Chondrocyte (in vitro differentiated cells): ENCODE measurements around the gene IFT43. TPM values are rescaled to one million over a fixed set of nuclear protein-coding genes. Genes with fewer than 3 reads are reported as not detected.

Source experiments
- DNase-seq: peaks from one replicate; pipeline ENCODE4 v3.0.0; 2021; ENCODE audit warnings: mixed read lengths, low spot score
- H3K27ac Mint-ChIP-seq: one replicate; pipeline ENCODE4 v1.8.0; 2021; ENCODE audit warnings: mild to moderate bottlenecking, moderate library complexity, mixed read lengths; ENCODE audit not compliant: unreplicated experiment
- H3K27me3 Mint-ChIP-seq: 2 replicates; pipeline ENCODE4 v1.8.0; 2021; ENCODE audit warnings: low read depth, mixed read lengths
- H3K36me3 Mint-ChIP-seq: 2 replicates; pipeline ENCODE4 v1.8.0; 2021; ENCODE audit warnings: low read depth, mixed read lengths
- H3K4me1 Mint-ChIP-seq: 2 replicates; pipeline ENCODE4 v1.8.0; 2021; ENCODE audit warnings: low read depth, mild to moderate bottlenecking, mixed read lengths
- H3K4me3 Mint-ChIP-seq: one replicate; pipeline ENCODE4 v1.8.0; 2021; ENCODE audit warnings: mild to moderate bottlenecking, moderate library complexity, mixed read lengths; ENCODE audit not compliant: unreplicated experiment
- H3K9me3 Mint-ChIP-seq: 2 replicates; pipeline ENCODE4 v1.8.0; 2021; ENCODE audit warnings: low read depth, mixed read lengths
- total RNA-seq: library from RNA; stranded (reverse); gene quantifications from 3 replicates; pipeline ENCODE4 v1.2.1, GENCODE V29; 2021
- TF ChIP-seq, protein P1 (sequence below): fragments of 200-600 bp; sonication (generic); IDR thresholded peaks from 2 replicates; pipeline ENCODE4 v1.5.0; 2021; ENCODE audit warnings: antibody characterized with exemption, mild to moderate bottlenecking, moderate library complexity

IFT43 gene
- total RNA-seq, 1 donor from 2014 or later, result 28.2 TPM

- Mint-ChIP-seq H3K4me3 (peak overlapping the region; percentile 29), H3K4me1 (peaks cover 42% of the 10 kb centered on the region), H3K27me3 (no peaks in the 10 kb centered on the region), H3K9me3 (no peaks in the 10 kb centered on the region), H3K27ac (peak overlapping the region; percentile 89), H3K36me3 (peaks cover 27% of the 10 kb centered on the region)
- DNase-seq, result no peak
- TF ChIP-seq, protein P1, sequence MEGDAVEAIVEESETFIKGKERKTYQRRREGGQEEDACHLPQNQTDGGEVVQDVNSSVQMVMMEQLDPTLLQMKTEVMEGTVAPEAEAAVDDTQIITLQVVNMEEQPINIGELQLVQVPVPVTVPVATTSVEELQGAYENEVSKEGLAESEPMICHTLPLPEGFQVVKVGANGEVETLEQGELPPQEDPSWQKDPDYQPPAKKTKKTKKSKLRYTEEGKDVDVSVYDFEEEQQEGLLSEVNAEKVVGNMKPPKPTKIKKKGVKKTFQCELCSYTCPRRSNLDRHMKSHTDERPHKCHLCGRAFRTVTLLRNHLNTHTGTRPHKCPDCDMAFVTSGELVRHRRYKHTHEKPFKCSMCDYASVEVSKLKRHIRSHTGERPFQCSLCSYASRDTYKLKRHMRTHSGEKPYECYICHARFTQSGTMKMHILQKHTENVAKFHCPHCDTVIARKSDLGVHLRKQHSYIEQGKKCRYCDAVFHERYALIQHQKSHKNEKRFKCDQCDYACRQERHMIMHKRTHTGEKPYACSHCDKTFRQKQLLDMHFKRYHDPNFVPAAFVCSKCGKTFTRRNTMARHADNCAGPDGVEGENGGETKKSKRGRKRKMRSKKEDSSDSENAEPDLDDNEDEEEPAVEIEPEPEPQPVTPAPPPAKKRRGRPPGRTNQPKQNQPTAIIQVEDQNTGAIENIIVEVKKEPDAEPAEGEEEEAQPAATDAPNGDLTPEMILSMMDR, result no peak
These were observed 26.4 kb downstream of the IFT43 start for GRCh38 chr14:76011930-76012329.

GRCh38 chr14:76012354-76012753 is 26.8 kb downstream of the IFT43 start:
- H3K27me3 Mint-ChIP-seq, result no peaks in the 10 kb centered on the region
- TF ChIP-seq, protein P1, result peak; percentile 39
- H3K4me1 Mint-ChIP-seq, result peaks cover 41% of the 10 kb centered on the region
- H3K27ac Mint-ChIP-seq, result peak overlapping the region; percentile 89
- H3K4me3 Mint-ChIP-seq, result peak overlapping the region; percentile 29
- no peaks in the 10 kb centered on the region for H3K9me3 Mint-ChIP-seq
- no peak for DNase-seq
- H3K36me3 Mint-ChIP-seq, result peaks cover 24% of the 10 kb centered on the region

- DNase-seq, result no peak
- Mint-ChIP-seq H3K4me3 (no peak overlapping the region), H3K27me3 (no peaks in the 10 kb centered on the region), H3K36me3 (peaks cover 44% of the 10 kb centered on the region), H3K9me3 (peaks cover 19% of the 10 kb centered on the region), H3K27ac (no peak overlapping the region), H3K4me1 (peaks cover 38% of the 10 kb centered on the region)
- TF ChIP-seq, protein P1, result no peak
These were observed 29.6 kb downstream of the IFT43 start for GRCh38 chr14:76015191-76015590.

DNA sequence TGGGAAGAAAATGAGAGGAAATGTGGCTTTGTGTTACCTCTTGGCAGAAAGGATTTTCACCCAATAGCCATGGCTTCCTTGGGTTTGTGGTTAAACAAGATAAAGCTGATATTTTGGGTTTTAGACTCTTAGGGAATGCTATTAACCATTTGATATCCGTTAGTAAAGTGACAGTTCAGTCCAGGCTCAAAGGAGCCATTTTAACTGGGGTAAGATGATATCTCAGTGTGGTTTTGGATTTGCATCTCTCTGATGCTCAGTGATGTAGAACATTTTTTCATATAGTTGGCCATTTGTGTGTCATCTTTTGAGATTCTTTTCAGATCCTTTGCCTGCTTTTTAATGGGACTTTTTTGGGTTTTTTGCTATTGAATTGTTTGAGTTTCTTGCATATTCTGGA is 30.1 kb downstream of the IFT43 start:
- TF ChIP-seq, protein P1, result no peak
- peaks cover 45% of the 10 kb centered on the region for H3K36me3 Mint-ChIP-seq
- H3K9me3 Mint-ChIP-seq, result peaks cover 24% of the 10 kb centered on the region
- no peak for DNase-seq
- no peak overlapping the region for H3K4me3 Mint-ChIP-seq
- H3K4me1 Mint-ChIP-seq, result peaks cover 38% of the 10 kb centered on the region
- H3K27me3 Mint-ChIP-seq, result no peaks in the 10 kb centered on the region
- no peak overlapping the region for H3K27ac Mint-ChIP-seq

DNA sequence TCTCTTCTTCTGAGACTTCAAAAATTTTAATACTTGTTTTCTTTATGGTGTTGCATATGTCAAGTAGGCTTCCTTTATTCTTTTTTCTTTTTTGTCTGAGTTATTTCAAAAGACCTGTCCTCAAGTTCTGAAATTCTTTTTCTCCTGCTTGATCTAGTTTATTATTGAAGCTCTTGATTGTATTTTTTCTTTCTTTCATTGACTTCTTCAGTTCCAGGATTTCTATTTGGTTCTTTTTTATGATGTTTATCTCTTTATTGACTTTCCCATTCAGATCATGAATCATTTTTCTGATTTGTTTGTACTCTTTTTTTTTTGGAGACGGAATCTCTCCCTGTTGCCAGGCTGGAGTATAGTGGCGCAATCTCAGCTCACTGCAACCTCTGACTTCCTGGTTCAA is 34.1 kb downstream of the IFT43 start:
- no peak for DNase-seq
- Mint-ChIP-seq H3K4me3 (no peak overlapping the region), H3K27me3 (no peaks in the 10 kb centered on the region), H3K9me3 (peaks cover 24% of the 10 kb centered on the region), H3K4me1 (peaks cover 8% of the 10 kb centered on the region), H3K36me3 (peaks cover 44% of the 10 kb centered on the region), H3K27ac (no peak overlapping the region)
- TF ChIP-seq, protein P1, result no peak
